PC-3 (cell line): ENCODE data around the gene CFAP126. TPM values are rescaled to one million over a fixed set of nuclear protein-coding genes. Genes with fewer than 3 reads are reported as not detected.
A peak's percentile ranks its signal among the peaks of the same experiment; 100 is the strongest.

Source experiments
- ATAC-seq: fragments of 200-7000 bp; cut with Tn5 transposase; 2 replicates; pipeline ENCODE4 v1.9.1; 2020; ENCODE audit warnings: mild to moderate bottlenecking, moderate library complexity
- BruUV-seq: library from RNA; stranded (reverse); fragments of 400-500 nt; replicated peaks from 2 replicates; lab custom pipeline; 2021; lab: Mats Ljungman, UMichigan
- CTCF ChIA-PET: fragments of 300-600 bp; sonication (Branson Sonifier 250); formaldehyde crosslinking; loops from one replicate; lab custom pipeline; 2022; ENCODE audit warnings: antibody characterized with exemption; lab: Charles Lee
- POLR2A ChIA-PET: fragments of 300-600 bp; sonication (Branson Sonifier 250); formaldehyde crosslinking; loops from one replicate; lab custom pipeline; 2022; ENCODE audit warnings: antibody characterized with exemption; ENCODE audit not compliant: unreplicated experiment; lab: Charles Lee
- DNase-seq: peaks from one replicate; pipeline ENCODE4 v3.0.0-alpha.2; 2015
- H2AFZ ChIP-seq: fragments of 300-600 bp; sonication (generic); 2 replicates; pipeline ENCODE4 v1.6.0; 2016; ENCODE audit warnings: antibody characterized with exemption, low read length
- H3F3A ChIP-seq: fragments of 300-600 bp; sonication (generic); one replicate; pipeline ENCODE4 v1.6.0; 2017; ENCODE audit warnings: antibody characterized with exemption, low read length, control low read depth, mild to moderate bottlenecking; ENCODE audit not compliant: unreplicated experiment
- H3K27ac ChIP-seq: fragments of 300-600 bp; sonication (generic); 2 replicates; pipeline ENCODE4 v1.5.1; 2016; ENCODE audit warnings: mild to moderate bottlenecking, low read length
- H3K27me3 ChIP-seq: fragments of 300-600 bp; sonication (generic); 2 replicates; pipeline ENCODE4 v1.6.1; 2016; ENCODE audit warnings: low read length, mixed read lengths
- H3K36me3 ChIP-seq: fragments of 300-600 bp; sonication (generic); 2 replicates; pipeline ENCODE4 v1.6.1; 2016; ENCODE audit warnings: low read depth, mixed run types, low read length, mixed read lengths
- H3K4me1 ChIP-seq: fragments of 300-600 bp; sonication (generic); 2 replicates; pipeline ENCODE4 v1.5.1; 2016; ENCODE audit warnings: low read length; ENCODE audit not compliant: insufficient read depth
- H3K4me2 ChIP-seq: fragments of 300-600 bp; sonication (generic); 2 replicates; pipeline ENCODE4 v1.6.0; 2016; ENCODE audit warnings: low read length
- H3K4me3 ChIP-seq: fragments of 300-600 bp; sonication (generic); 2 replicates; pipeline ENCODE4 v1.5.1; 2016; ENCODE audit warnings: mild to moderate bottlenecking, low read length, mixed read lengths
- H3K79me2 ChIP-seq: fragments of 300-600 bp; sonication (generic); 2 replicates; pipeline ENCODE4 v1.6.1; 2017; ENCODE audit warnings: low read length, mixed read lengths
- H3K9ac ChIP-seq: fragments of 300-600 bp; sonication (generic); 2 replicates; pipeline ENCODE4 v1.6.0; 2016; ENCODE audit warnings: mild to moderate bottlenecking, low read length
- H3K9me2 ChIP-seq: fragments of 300-600 bp; sonication (generic); replicated peaks from 2 replicates; pipeline ENCODE4 v1.6.1; 2016; ENCODE audit warnings: mixed run types, low read length, mixed read lengths
- H3K9me3 ChIP-seq: fragments of 300-600 bp; sonication (generic); 2 replicates; pipeline ENCODE4 v1.6.1; 2016; ENCODE audit warnings: low read length, mixed read lengths
- H4K20me1 ChIP-seq: fragments of 300-600 bp; sonication (generic); 2 replicates; pipeline ENCODE4 v1.6.1; 2016; ENCODE audit warnings: low read length, mixed read lengths
- EZH2 ChIP-seq: fragments of 300-600 bp; sonication (generic); IDR thresholded peaks from one replicate; pipeline ENCODE4 v1.6.1; 2017; ENCODE audit warnings: antibody characterized with exemption, mild to moderate bottlenecking, low read length; ENCODE audit not compliant: unreplicated experiment
- EZH2phosphoT487 ChIP-seq: fragments of 300-600 bp; sonication (generic); IDR thresholded peaks from 2 replicates; pipeline ENCODE4 v1.6.1; 2018; ENCODE audit warnings: mild to moderate bottlenecking, antibody characterized with exemption, low read length, borderline replicate concordance
- intact Hi-C: fragments of 100-400 bp; cut with micrococcal nuclease; formaldehyde crosslinking; loops from 2 replicates; pipeline ENCODE4 v1.9.0; 2023
- total RNA-seq: library from RNA; depleted of rRNA; stranded (reverse); fragments of >200 nt; gene quantifications from 2 replicates; pipeline ENCODE4 v1.2.3, GENCODE V29; 2014
- TF ChIP-seq, protein P1 (sequence below): fragments of 300-600 bp; sonication (generic); conservative IDR thresholded peaks from 2 replicates; pipeline ENCODE4 v1.5.1; 2017; ENCODE audit warnings: antibody characterized with exemption, low read depth, mild to moderate bottlenecking, low read length

Gene CFAP126
- total RNA-seq, 1 experiment from 2014 or later, result not detected

DNA sequence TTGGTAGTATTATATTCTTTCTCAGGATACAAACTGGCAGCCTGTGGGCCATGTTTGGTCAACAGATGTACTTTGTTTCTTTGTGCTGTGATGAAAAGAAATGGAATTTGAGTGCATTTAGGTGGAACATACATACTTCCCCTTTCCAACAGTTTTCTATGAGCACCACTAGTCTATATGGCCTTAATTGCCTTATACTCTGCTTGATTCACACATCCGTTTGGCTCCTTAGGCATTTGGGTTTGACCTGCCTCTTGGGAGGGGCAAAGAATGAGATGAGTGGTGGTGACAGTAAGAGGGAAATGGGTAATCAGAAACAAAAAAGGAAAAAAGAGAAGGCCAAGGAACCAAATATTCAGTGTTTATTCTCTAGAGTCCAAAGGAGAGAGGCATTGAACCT is 17.0 kb downstream of the CFAP126 start:
- Histone ChIP-seq H3K4me1 (no peaks in the 10 kb centered on the region), H3F3A (no peaks in the 10 kb centered on the region), H3K4me2 (no peak overlapping the region), H4K20me1 (no peaks in the 10 kb centered on the region), H3K27ac (no peak overlapping the region), H3K79me2 (no peaks in the 10 kb centered on the region), H3K9ac (no peak overlapping the region), H3K9me3 (no peaks in the 10 kb centered on the region), H3K36me3 (peaks cover 10% of the 10 kb centered on the region), H3K4me3 (no peak overlapping the region), H2AFZ (no peak overlapping the region), H3K9me2 (no peaks in the 10 kb centered on the region), H3K27me3 (no peaks in the 10 kb centered on the region)
- intact Hi-C loops, result no loop called here
- BruUV-seq, result no TSS peak
- no peak for ATAC-seq
- CTCF ChIA-PET, result no interaction called here
- POLR2A ChIA-PET, result no interaction called here
- DNase-seq, result no peak
- TF ChIP-seq, protein P1, sequence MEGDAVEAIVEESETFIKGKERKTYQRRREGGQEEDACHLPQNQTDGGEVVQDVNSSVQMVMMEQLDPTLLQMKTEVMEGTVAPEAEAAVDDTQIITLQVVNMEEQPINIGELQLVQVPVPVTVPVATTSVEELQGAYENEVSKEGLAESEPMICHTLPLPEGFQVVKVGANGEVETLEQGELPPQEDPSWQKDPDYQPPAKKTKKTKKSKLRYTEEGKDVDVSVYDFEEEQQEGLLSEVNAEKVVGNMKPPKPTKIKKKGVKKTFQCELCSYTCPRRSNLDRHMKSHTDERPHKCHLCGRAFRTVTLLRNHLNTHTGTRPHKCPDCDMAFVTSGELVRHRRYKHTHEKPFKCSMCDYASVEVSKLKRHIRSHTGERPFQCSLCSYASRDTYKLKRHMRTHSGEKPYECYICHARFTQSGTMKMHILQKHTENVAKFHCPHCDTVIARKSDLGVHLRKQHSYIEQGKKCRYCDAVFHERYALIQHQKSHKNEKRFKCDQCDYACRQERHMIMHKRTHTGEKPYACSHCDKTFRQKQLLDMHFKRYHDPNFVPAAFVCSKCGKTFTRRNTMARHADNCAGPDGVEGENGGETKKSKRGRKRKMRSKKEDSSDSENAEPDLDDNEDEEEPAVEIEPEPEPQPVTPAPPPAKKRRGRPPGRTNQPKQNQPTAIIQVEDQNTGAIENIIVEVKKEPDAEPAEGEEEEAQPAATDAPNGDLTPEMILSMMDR, result no peak
- TF ChIP-seq EZH2phosphoT487, result no peak
- TF ChIP-seq EZH2, result no peak

DNA sequence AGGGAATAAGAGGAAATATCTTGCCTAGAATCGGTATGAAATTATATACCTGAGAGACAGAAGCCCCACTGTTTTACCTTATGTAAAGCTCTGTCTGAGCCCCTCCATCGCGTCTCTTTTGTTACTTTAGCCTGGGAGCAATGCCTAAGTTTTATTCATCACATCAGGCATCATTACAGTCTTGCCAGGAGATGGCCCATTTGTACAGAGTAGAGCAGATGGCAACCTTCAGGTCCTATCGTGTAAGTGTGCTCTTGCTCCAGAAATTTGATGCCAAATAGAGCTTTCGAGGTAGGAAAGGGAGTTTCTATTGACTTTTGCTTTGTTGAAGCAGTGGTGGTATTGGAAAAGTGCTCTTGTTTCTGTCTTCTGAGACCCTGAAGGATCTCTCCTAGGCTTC is 24.9 kb downstream of the CFAP126 start:
- TF ChIP-seq EZH2, result no peak
- TF ChIP-seq, protein P1, result no peak
- TF ChIP-seq EZH2phosphoT487, result no peak
- no peak for DNase-seq
- H3K4me1 ChIP-seq, result no peaks in the 10 kb centered on the region
- no peak overlapping the region for H3K9ac ChIP-seq
- H3K36me3 ChIP-seq, result peaks cover 27% of the 10 kb centered on the region
- no peak overlapping the region for H3K4me2 ChIP-seq
- ChIA-PET POLR2A (no interaction called here), CTCF (no interaction called here)
- no peaks in the 10 kb centered on the region for H3K27me3 ChIP-seq
- H2AFZ ChIP-seq, result no peak overlapping the region
- no peak overlapping the region for H3K27ac ChIP-seq
- no peaks in the 10 kb centered on the region for H3K9me3 ChIP-seq
- H3K79me2 ChIP-seq, result no peaks in the 10 kb centered on the region
- ATAC-seq, result no peak
- no peak overlapping the region for H3K4me3 ChIP-seq
- no peaks in the 10 kb centered on the region for H4K20me1 ChIP-seq
- BruUV-seq, result no TSS peak
- H3K9me2 ChIP-seq, result no peaks in the 10 kb centered on the region
- H3F3A ChIP-seq, result no peaks in the 10 kb centered on the region
- intact Hi-C loops, result no loop called here

DNA sequence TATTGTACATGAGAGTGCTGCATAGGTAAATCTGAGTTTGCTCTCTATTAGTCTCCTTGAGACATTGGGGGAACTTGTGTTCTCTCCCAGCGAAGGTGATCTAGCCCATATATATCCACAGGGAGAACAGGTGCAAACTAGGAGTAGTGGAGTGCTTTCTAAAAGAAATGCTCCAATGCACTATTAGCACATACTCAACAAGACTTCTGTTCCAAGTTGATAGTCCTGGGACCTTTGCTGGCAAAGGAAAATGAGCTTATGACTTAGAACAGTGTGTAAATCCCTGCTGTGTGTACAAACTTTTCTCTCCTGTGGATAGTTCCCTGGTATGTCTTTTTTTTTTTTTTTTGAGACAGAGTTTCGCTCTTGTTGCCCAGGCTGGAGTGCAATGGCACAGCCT is 25.5 kb downstream of the CFAP126 start:
- CTCF ChIA-PET, result no interaction called here
- POLR2A ChIA-PET, result no interaction called here
- BruUV-seq, result TSS peak; percentile 4
- no peak overlapping the region for H3K4me3 ChIP-seq
- no peaks in the 10 kb centered on the region for H3K9me3 ChIP-seq
- intact Hi-C loops, result no loop called here
- ATAC-seq (no peak), DNase-seq (no peak)
- no peaks in the 10 kb centered on the region for H4K20me1 ChIP-seq
- no peak overlapping the region for H3K9ac ChIP-seq
- no peak for TF ChIP-seq EZH2
- TF ChIP-seq EZH2phosphoT487, result no peak
- TF ChIP-seq, protein P1, result no peak
- no peak overlapping the region for H2AFZ ChIP-seq
- no peaks in the 10 kb centered on the region for H3K9me2 ChIP-seq
- H3K27ac ChIP-seq, result no peak overlapping the region
- no peaks in the 10 kb centered on the region for H3K4me1 ChIP-seq
- H3F3A ChIP-seq, result no peaks in the 10 kb centered on the region
- H3K36me3 ChIP-seq, result peaks cover 29% of the 10 kb centered on the region
- H3K79me2 ChIP-seq, result no peaks in the 10 kb centered on the region
- no peaks in the 10 kb centered on the region for H3K27me3 ChIP-seq
- H3K4me2 ChIP-seq, result no peak overlapping the region
